Large intestine (tissue), 3 donors: ENCODE data around the gene OR4D11. TPM values are rescaled to one million over a fixed set of nuclear protein-coding genes. Genes with fewer than 3 reads are reported as not detected.
"Not testable (repeated sequence)": the region's sequence is repeated elsewhere in the genome, so short reads cannot be mapped to it uniquely, and the experiment has no call there.

Source experiments
- DNase-seq, 2 donors: peaks; one replicate each; pipeline versions ENCODE4 v3.0.0 to v3.0.0-alpha.2; 2013
- H3K27ac ChIP-seq: one replicate; pipeline ENCODE4 v1.5.1; 2013; ENCODE audit warnings: low read length
- H3K27me3 ChIP-seq: 2 replicates; pipeline ENCODE4 v1.6.1; 2013; ENCODE audit warnings: low read length; ENCODE audit not compliant: control insufficient read depth, insufficient read depth
- H3K36me3 ChIP-seq: 2 replicates; pipeline ENCODE4 v1.6.1; 2013; ENCODE audit warnings: low read length; ENCODE audit not compliant: control insufficient read depth, insufficient read depth
- H3K4me1 ChIP-seq: one replicate; pipeline ENCODE4 v1.6.1; 2013; ENCODE audit warnings: low read length; ENCODE audit not compliant: control insufficient read depth, insufficient read depth
- H3K4me3 ChIP-seq: one replicate; pipeline ENCODE4 v1.5.1; 2013; ENCODE audit warnings: low read length
- H3K9me3 ChIP-seq: one replicate; pipeline ENCODE4 v1.6.1; 2013; ENCODE audit warnings: mild to moderate bottlenecking, low read depth, low read length, moderate library complexity; ENCODE audit not compliant: control insufficient read depth
- WGBS: methylation state at CpG from one replicate; pipeline ENCODE4 v1.1.5; 2013; ENCODE audit warnings: low lambda C conversion rate; ENCODE audit not compliant: insufficient coverage; 5-methylcytosine and 5-hydroxymethylcytosine counted together
- polyA plus RNA-seq: library from polyadenylated mRNA; unstranded; fragments of 120-200 nt; gene quantifications from one replicate; pipeline ENCODE4 v1.2.1, GENCODE V29; 2013

Gene OR4D11
- polyA plus RNA-seq, 1 donor: not detected

- H3K36me3 ChIP-seq, H3K27me3 ChIP-seq, H3K4me1 ChIP-seq, H3K4me3 ChIP-seq, H3K27ac ChIP-seq, H3K9me3 ChIP-seq: not testable (repeated sequence)
- 100% methylated on average over 2 of the region's 5 CpGs for WGBS
- peak in 1 of 2 donors; percentile 26 for DNase-seq
Observed at GRCh38 chr11:59547605-59548308, 44.4 kb downstream of the OR4D11 start.

- H3K4me1 ChIP-seq: no peaks in the 10 kb centered on the region
- H3K36me3 ChIP-seq: no peaks in the 10 kb centered on the region
- DNase-seq: no peak
- 94% methylated on average over 2 of the region's 5 CpGs for WGBS
- H3K27ac ChIP-seq: no peak overlapping the region
- H3K9me3 ChIP-seq: no peaks in the 10 kb centered on the region
- no peak overlapping the region for H3K4me3 ChIP-seq
- H3K27me3 ChIP-seq: no peaks in the 10 kb centered on the region
Observed at GRCh38 chr11:59548309-59548656, 44.9 kb downstream of the OR4D11 start.

- WGBS: no CpG with 5 or more reads among the region's 31 CpGs
- Histone ChIP-seq H3K4me1 (no peaks in the 10 kb centered on the region), H3K27me3 (no peaks in the 10 kb centered on the region), H3K27ac (peak overlapping the region; percentile 77), H3K36me3 (no peaks in the 10 kb centered on the region), H3K4me3 (peak overlapping the region; percentile 61), H3K9me3 (no peaks in the 10 kb centered on the region)
- peak; percentile 81 to 91 for DNase-seq
Observed at GRCh38 chr11:59550368-59550841, 47.0 kb downstream of the OR4D11 start.

DNA sequence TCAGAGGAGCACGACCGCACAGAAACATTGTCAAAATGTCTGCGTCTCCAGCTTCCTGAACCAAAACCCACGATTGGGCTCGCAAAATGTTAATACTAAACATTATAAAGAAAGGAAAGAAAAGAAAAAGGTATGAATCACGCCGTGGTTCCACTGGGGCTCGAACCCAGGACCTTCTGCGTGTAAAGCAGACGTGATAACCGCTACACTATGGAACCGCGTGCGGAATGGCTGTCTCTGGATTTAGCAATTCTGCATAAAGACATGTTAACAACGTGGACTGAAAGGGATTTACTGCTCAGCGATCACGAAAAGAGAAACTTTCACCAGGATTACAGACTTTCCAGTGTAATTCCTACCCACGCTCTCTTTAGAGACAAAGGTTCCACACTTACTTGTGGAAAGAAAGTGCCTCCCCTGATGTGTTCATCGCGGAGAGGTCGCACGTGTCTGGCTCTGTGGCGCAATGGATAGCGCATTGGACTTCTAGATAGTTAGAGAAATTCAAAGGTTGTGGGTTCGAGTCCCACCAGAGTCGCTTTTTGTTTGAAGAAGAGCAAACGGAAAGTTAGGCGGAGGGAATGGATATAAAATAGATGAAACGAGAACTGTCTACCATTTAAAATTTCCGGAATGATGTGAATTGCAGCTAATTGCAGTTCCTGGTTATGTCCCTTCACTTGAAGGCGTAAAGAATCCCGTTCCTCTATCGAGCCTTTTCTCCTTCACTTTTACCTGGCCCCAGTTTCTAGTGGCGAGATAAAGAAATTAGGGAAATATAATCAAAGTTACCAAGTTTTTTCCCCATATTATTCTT, 47.7 kb downstream of the OR4D11 start:
- H3K27ac ChIP-seq: peak overlapping the region; percentile 77
- WGBS: 0% methylated on average over 1 of the region's 34 CpGs
- H3K4me1 ChIP-seq: no peaks in the 10 kb centered on the region
- DNase-seq: peak; percentile 72 to 84
- H3K27me3 ChIP-seq: no peaks in the 10 kb centered on the region
- no peaks in the 10 kb centered on the region for H3K9me3 ChIP-seq
- no peaks in the 10 kb centered on the region for H3K36me3 ChIP-seq
- peak overlapping the region; percentile 61 for H3K4me3 ChIP-seq

- peak overlapping the region; percentile 61 for H3K4me3 ChIP-seq
Observed at GRCh38 chr11:59551659-59552521, 48.5 kb downstream of the OR4D11 start.

GRCh38 chr11:59552844-59553243, 49.5 kb downstream of the OR4D11 start:
- H3K9me3 ChIP-seq: no peaks in the 10 kb centered on the region
- no peak overlapping the region for H3K27ac ChIP-seq
- no peaks in the 10 kb centered on the region for H3K4me1 ChIP-seq
- no peaks in the 10 kb centered on the region for H3K36me3 ChIP-seq
- no peaks in the 10 kb centered on the region for H3K27me3 ChIP-seq
- no peak overlapping the region for H3K4me3 ChIP-seq
- WGBS: 83% methylated on average over 1 of the region's 2 CpGs
- no peak for DNase-seq

More at GRCh38 chr11:59551659-59552521, 48.5 kb downstream of the OR4D11 start:
- no peaks in the 10 kb centered on the region for H3K27me3 ChIP-seq
- H3K36me3 ChIP-seq: no peaks in the 10 kb centered on the region
- 23% methylated on average over 8 of the region's 30 CpGs for WGBS
- H3K27ac ChIP-seq: peak overlapping the region; percentile 77
- H3K9me3 ChIP-seq: no peaks in the 10 kb centered on the region
- H3K4me1 ChIP-seq: no peaks in the 10 kb centered on the region
- peak in 1 of 2 donors; percentile 46 for DNase-seq

DNA sequence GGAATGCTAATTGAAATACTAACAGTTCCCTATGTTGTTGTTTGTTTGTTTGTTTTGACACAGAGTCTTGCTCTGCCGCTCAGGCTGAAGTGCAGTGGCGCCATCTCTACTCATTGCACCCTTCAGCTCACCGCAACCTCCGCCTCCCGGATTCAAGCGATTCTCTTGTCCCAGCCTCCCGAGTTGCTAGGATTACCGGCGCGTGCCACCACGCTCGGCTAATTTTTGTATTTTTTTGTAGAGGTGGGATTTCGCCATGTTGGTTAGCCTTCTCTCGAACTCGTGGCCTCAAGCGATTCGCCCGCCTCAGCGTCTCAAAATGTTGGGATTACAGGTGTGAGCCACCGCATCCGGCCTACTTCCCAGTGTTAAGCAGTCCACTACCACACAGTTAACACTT, 49.9 kb downstream of the OR4D11 start:
- no peak overlapping the region for H3K4me3 ChIP-seq
- peaks cover 5% of the 10 kb centered on the region for H3K4me1 ChIP-seq
- H3K9me3 ChIP-seq: no peaks in the 10 kb centered on the region
- peaks cover 2% of the 10 kb centered on the region for H3K27me3 ChIP-seq
- H3K27ac ChIP-seq: no peak overlapping the region
- WGBS: 80% methylated on average over 2 of the region's 21 CpGs
- DNase-seq: no peak
- no peaks in the 10 kb centered on the region for H3K36me3 ChIP-seq

Other genes starting within 250 kb of the OR4D11 start
- gene OR5AN1, start 144.7 kb upstream of the OR4D11 start, polyA plus RNA-seq: not detected
- gene OR5A2, start 77.2 kb upstream of the OR4D11 start, polyA plus RNA-seq: not detected
- gene OR5A1, start 67.1 kb upstream of the OR4D11 start, polyA plus RNA-seq: under 0.01 TPM
- not detected for gene OR4D6, start 46.6 kb upstream of the OR4D11 start, polyA plus RNA-seq
- gene OR4D10, start 30.3 kb upstream of the OR4D11 start, polyA plus RNA-seq: not detected
- gene OR4D9, start 8.0 kb downstream of the OR4D11 start, polyA plus RNA-seq: not detected
- 45.0 TPM for gene OSBP, start 112.2 kb downstream of the OR4D11 start, polyA plus RNA-seq
- gene PATL1, start 165.5 kb downstream of the OR4D11 start, polyA plus RNA-seq: 38.0 TPM
- not detected for gene OR10V1, start 210.3 kb downstream of the OR4D11 start, polyA plus RNA-seq